Measurements from ENCODE around the gene MTFMT. TPM values are rescaled to one million over a fixed set of nuclear protein-coding genes. Genes with fewer than 3 reads are reported as not detected.
A peak's percentile ranks its signal among the peaks of the same experiment; 100 is the strongest.

The MTFMT gene
- total RNA-seq, 1 donor from 2014 or later: 12.3 TPM

DNA sequence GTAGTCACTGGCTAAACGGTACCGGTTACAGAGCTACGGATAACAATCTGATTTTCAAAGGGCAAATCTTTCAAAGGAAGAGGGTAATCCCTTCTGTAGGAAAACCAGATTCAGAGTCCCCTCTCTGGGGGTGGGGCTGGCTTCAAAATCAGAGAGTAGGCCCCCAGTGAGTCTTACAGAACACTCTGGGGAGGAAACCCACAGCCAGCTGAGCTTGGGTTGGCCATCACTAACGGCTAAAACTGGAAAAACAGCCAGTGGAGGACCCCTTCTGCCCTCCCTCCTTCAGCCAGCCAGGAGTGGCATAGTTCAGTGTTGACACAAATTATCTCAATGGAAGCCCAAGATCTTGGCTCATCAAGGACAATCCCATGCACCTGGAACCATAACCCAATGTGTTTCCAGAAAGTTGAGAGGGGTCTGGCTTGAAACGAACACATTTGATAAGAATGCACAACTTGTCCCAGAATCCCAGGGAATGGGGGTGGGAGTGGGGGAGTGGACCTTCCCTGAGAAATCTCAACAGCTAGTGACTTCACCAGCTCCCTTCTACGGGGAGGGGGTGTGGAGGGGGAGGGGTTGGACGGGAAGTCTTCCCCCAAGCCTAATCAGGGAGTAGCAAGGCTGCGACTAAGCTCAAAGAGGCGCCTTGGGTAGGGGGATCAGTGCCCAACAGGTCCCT is 37.3 kb upstream of the MTFMT start:
- FAIRE-seq: no peak
- DNase-seq (ENCODE audit: low read depth): no peak
- no peak overlapping the region for H3K27ac ChIP-seq (ENCODE audit: low read depth, low read length)
- H3K9me3 Mint-ChIP-seq (ENCODE audit: unreplicated experiment): no peaks in the 10 kb centered on the region
- H3K4me2 ChIP-seq (ENCODE audit: low read length): no peak overlapping the region
- H2AFZ ChIP-seq (ENCODE audit: low read depth, low read length): no peak overlapping the region
- H3K36me3 Mint-ChIP-seq (ENCODE audit: low read depth, unreplicated experiment): no peaks in the 10 kb centered on the region
- no peaks in the 10 kb centered on the region for H3K9me3 ChIP-seq (ENCODE audit: insufficient read depth, low read depth, low read length)
- no peak overlapping the region for H3K4me3 ChIP-seq (ENCODE audit: insufficient read depth, low read depth, low read length)
- no peak overlapping the region for H3K27ac Mint-ChIP-seq (ENCODE audit: unreplicated experiment)
- no peaks in the 10 kb centered on the region for H3K79me2 ChIP-seq (ENCODE audit: insufficient read depth, low read length)
- H4K20me1 ChIP-seq (ENCODE audit: insufficient read depth, low read length): no peaks in the 10 kb centered on the region
- H3K4me1 ChIP-seq (ENCODE audit: insufficient read depth, low read length): peaks cover 22% of the 10 kb centered on the region
- no peak for TF ChIP-seq EZH2 (IDR thresholded peaks at IDR 0.05; ENCODE audit: insufficient read depth, low read length)
- TF ChIP-seq, protein P1, sequence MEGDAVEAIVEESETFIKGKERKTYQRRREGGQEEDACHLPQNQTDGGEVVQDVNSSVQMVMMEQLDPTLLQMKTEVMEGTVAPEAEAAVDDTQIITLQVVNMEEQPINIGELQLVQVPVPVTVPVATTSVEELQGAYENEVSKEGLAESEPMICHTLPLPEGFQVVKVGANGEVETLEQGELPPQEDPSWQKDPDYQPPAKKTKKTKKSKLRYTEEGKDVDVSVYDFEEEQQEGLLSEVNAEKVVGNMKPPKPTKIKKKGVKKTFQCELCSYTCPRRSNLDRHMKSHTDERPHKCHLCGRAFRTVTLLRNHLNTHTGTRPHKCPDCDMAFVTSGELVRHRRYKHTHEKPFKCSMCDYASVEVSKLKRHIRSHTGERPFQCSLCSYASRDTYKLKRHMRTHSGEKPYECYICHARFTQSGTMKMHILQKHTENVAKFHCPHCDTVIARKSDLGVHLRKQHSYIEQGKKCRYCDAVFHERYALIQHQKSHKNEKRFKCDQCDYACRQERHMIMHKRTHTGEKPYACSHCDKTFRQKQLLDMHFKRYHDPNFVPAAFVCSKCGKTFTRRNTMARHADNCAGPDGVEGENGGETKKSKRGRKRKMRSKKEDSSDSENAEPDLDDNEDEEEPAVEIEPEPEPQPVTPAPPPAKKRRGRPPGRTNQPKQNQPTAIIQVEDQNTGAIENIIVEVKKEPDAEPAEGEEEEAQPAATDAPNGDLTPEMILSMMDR (IDR thresholded peaks at IDR 0.05; ENCODE audit: insufficient read depth, low read depth, low read length): no peak
- H3K9ac ChIP-seq (ENCODE audit: low read length): no peak overlapping the region
- H3K27me3 ChIP-seq (ENCODE audit: insufficient read depth, low read length): peaks cover 41% of the 10 kb centered on the region
- H3K36me3 ChIP-seq (ENCODE audit: insufficient read depth, low read length): no peaks in the 10 kb centered on the region
- H3K4me1 Mint-ChIP-seq (ENCODE audit: low read depth, unreplicated experiment): peaks cover 30% of the 10 kb centered on the region
- H3K27me3 Mint-ChIP-seq (ENCODE audit: low read depth, unreplicated experiment): peaks cover 43% of the 10 kb centered on the region
- H3K4me3 Mint-ChIP-seq (ENCODE audit: unreplicated experiment): no peak overlapping the region

DNA sequence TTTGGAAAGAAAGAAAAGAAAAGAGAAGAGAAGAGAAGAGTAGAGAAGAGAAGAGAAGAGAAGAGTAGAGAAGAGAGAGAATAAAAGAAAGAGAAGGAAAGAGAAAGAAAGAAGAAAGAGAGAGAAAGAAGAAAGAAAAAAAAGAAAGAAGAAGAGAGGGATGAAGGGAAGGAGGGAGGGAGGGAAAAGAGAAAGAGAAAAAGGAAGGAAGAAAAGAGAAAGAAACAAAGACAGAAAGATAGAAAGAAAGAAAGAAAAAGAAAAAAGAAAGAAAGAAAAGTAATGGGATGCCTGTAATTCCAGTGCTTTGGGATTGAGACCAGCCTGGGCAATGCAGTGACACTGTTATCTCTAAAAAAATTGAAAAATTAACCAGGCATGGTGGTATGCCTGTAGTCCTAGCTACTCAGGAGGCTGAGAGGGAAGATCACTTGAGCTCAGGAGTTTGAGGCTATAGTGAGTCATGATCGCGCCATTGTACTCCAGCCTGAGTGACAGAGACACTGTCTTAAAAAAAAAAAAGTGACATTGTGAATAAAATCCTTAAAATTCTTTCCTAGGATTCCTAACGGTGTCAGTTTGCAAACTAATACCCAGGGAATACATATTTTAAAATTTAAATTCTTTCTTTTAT is 36.7 kb upstream of the MTFMT start:
- TF ChIP-seq EZH2 (IDR thresholded peaks at IDR 0.05; ENCODE audit: insufficient read depth, low read length): no peak
- Histone ChIP-seq H3K4me2 (ENCODE audit: low read length) (no peak overlapping the region), H3K9ac (ENCODE audit: low read length) (no peak overlapping the region), H3K4me3 (ENCODE audit: insufficient read depth, low read depth, low read length) (no peak overlapping the region), H3K79me2 (ENCODE audit: insufficient read depth, low read length) (no peaks in the 10 kb centered on the region), H3K27ac (ENCODE audit: low read depth, low read length) (no peak overlapping the region), H3K4me1 (ENCODE audit: insufficient read depth, low read length) (peaks cover 17% of the 10 kb centered on the region), H3K36me3 (ENCODE audit: insufficient read depth, low read length) (no peaks in the 10 kb centered on the region), H2AFZ (ENCODE audit: low read depth, low read length) (no peak overlapping the region), H3K9me3 (ENCODE audit: insufficient read depth, low read depth, low read length) (no peaks in the 10 kb centered on the region), H3K27me3 (ENCODE audit: insufficient read depth, low read length) (peaks cover 44% of the 10 kb centered on the region), H4K20me1 (ENCODE audit: insufficient read depth, low read length) (no peaks in the 10 kb centered on the region)
- FAIRE-seq (no peak), DNase-seq (ENCODE audit: low read depth) (peak; percentile 36)
- Mint-ChIP-seq H3K4me3 (ENCODE audit: unreplicated experiment) (no peak overlapping the region), H3K27ac (ENCODE audit: unreplicated experiment) (no peak overlapping the region), H3K9me3 (ENCODE audit: unreplicated experiment) (no peaks in the 10 kb centered on the region), H3K36me3 (ENCODE audit: low read depth, unreplicated experiment) (no peaks in the 10 kb centered on the region), H3K27me3 (ENCODE audit: low read depth, unreplicated experiment) (peaks cover 42% of the 10 kb centered on the region), H3K4me1 (ENCODE audit: low read depth, unreplicated experiment) (peaks cover 30% of the 10 kb centered on the region)

DNA sequence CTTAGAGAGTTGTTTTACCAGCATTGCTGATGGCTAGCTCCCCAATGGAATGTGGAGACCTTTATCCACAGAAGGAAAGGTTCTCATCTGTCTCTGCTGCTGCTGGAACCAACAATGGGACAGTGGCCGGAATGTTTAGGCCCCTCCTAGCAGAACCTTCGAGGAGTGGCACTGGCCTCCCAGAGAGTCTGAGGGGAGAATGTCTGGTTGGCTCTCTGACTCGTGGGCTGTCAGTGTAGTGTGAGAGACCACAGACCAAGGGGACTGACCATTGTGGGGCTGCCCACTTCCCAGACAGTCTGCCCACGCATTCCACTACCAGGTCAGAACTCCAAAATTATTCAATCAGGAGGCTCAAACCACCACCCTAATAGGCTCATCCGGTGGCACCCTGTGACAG is 33.3 kb upstream of the MTFMT start:
- peaks cover 25% of the 10 kb centered on the region for H3K4me1 Mint-ChIP-seq (ENCODE audit: low read depth, unreplicated experiment)
- peaks cover 2% of the 10 kb centered on the region for H3K36me3 Mint-ChIP-seq (ENCODE audit: low read depth, unreplicated experiment)
- FAIRE-seq (no peak), DNase-seq (ENCODE audit: low read depth) (no peak)
- H3K4me2 ChIP-seq (ENCODE audit: low read length): no peak overlapping the region
- H3K27me3 ChIP-seq (ENCODE audit: insufficient read depth, low read length): peaks cover 70% of the 10 kb centered on the region
- peaks cover 5% of the 10 kb centered on the region for H3K9me3 Mint-ChIP-seq (ENCODE audit: unreplicated experiment)
- H2AFZ ChIP-seq (ENCODE audit: low read depth, low read length): no peak overlapping the region
- H3K27ac Mint-ChIP-seq (ENCODE audit: unreplicated experiment): no peak overlapping the region
- no peak overlapping the region for H3K4me3 Mint-ChIP-seq (ENCODE audit: unreplicated experiment)
- H3K27ac ChIP-seq (ENCODE audit: low read depth, low read length): no peak overlapping the region
- peaks cover 2% of the 10 kb centered on the region for H3K9me3 ChIP-seq (ENCODE audit: insufficient read depth, low read depth, low read length)
- no peaks in the 10 kb centered on the region for H4K20me1 ChIP-seq (ENCODE audit: insufficient read depth, low read length)
- H3K27me3 Mint-ChIP-seq (ENCODE audit: low read depth, unreplicated experiment): peaks cover 26% of the 10 kb centered on the region
- H3K4me1 ChIP-seq (ENCODE audit: insufficient read depth, low read length): no peaks in the 10 kb centered on the region
- H3K36me3 ChIP-seq (ENCODE audit: insufficient read depth, low read length): no peaks in the 10 kb centered on the region
- no peaks in the 10 kb centered on the region for H3K79me2 ChIP-seq (ENCODE audit: insufficient read depth, low read length)
- H3K9ac ChIP-seq (ENCODE audit: low read length): no peak overlapping the region
- no peak overlapping the region for H3K4me3 ChIP-seq (ENCODE audit: insufficient read depth, low read depth, low read length)
- TF ChIP-seq, protein P1 (IDR thresholded peaks at IDR 0.05; ENCODE audit: insufficient read depth, low read depth, low read length): no peak
- no peak for TF ChIP-seq EZH2 (IDR thresholded peaks at IDR 0.05; ENCODE audit: insufficient read depth, low read length)

Measured in astrocyte (in vitro differentiated cells and primary cell).